SK-N-SH (cell line): ENCODE results near the gene POU5F2. TPM values are rescaled to one million over a fixed set of nuclear protein-coding genes. Genes with fewer than 3 reads are reported as not detected.

Experiments used
- CTCF ChIA-PET: fragments of 300-600, 350-600 bp; formaldehyde crosslinking; extraction: SDS; loops from one replicate; lab custom pipeline; 2021; lab: Yijun Ruan, JAX
- POLR2A ChIA-PET: fragments of 350-600 bp; sonication (Branson Sonifier 250); formaldehyde crosslinking; extraction: SDS; loops from one replicate; lab custom pipeline; 2020; ENCODE audit warnings: antibody characterized with exemption, inconsistent platforms; lab: Yijun Ruan, JAX
- DNase-seq: peaks from one replicate; pipeline ENCODE4 v3.0.0; 2012
- H2AFZ ChIP-seq: fragments of 200-600 bp; sonication (generic); 2 replicates; pipeline ENCODE4 v1.8.1; 2016; ENCODE audit warnings: antibody characterized with exemption, mild to moderate bottlenecking, low read depth
- H3F3A ChIP-seq: fragments of 200-600 bp; sonication (generic); replicated peaks from 2 replicates; pipeline ENCODE3; 2016; ENCODE audit warnings: antibody characterized with exemption, mild to moderate bottlenecking; ENCODE audit not compliant: insufficient read depth
- H3K27ac ChIP-seq, 2 experiments: fragments of 200-500 bp in 1 of 2; fragments of 200-600 bp in 1 of 2; sonication (Bioruptor generic) in 1 of 2; sonication (generic), shearing (Covaris generic) in 1 of 2; 2 replicates each; pipeline versions ENCODE4 v1.5.1 to v1.6.1; 2014 to 2016; ENCODE audit warnings: low read depth in 2 of 2, inconsistent platforms in 1 of 2, low read length in 1 of 2, mild to moderate bottlenecking in 1 of 2, mixed read lengths in 1 of 2
- H3K27me3 ChIP-seq: fragments of 200-600 bp; sonication (generic), shearing (Covaris generic); 2 replicates; pipeline ENCODE4 v1.6.1; 2016; ENCODE audit warnings: mixed run types; ENCODE audit not compliant: insufficient read depth
- H3K36me3 ChIP-seq, 2 experiments: fragments of 200-500 bp in 1 of 2; fragments of 200-600 bp in 1 of 2; sonication (Bioruptor generic) in 1 of 2; sonication (generic) in 1 of 2; replicated peaks in 1 of 2; 2 replicates each; pipeline versions ENCODE3 to v1.5.1; 2014 to 2016; ENCODE audit warnings: low read length in 1 of 2, mild to moderate bottlenecking in 1 of 2; ENCODE audit not compliant: insufficient read depth in 2 of 2, control insufficient read depth in 1 of 2
- H3K4me1 ChIP-seq, 2 experiments: fragments of 200-500 bp in 1 of 2; fragments of 200-600 bp in 1 of 2; sonication (Bioruptor generic) in 1 of 2; sonication (generic), shearing (Covaris generic) in 1 of 2; 2 replicates each; pipeline versions ENCODE4 v1.5.1 to v1.6.1; 2014 to 2016; ENCODE audit warnings: low read depth in 1 of 2, low read length in 1 of 2, mixed run types in 1 of 2; ENCODE audit not compliant: insufficient read depth in 2 of 2, control insufficient read depth in 1 of 2
- H3K4me2 ChIP-seq: fragments of 200-600 bp; sonication (generic), shearing (Covaris generic); 2 replicates; pipeline ENCODE4 v1.6.1; 2017; ENCODE audit warnings: mixed run types
- H3K4me3 ChIP-seq, 2 experiments: fragments of 200-500 bp in 1 of 2; fragments of 200-600 bp in 1 of 2; sonication (Bioruptor generic) in 1 of 2; sonication (generic), shearing (Covaris generic) in 1 of 2; 2 replicates each; pipeline versions ENCODE4 v1.5.1 to v1.8.1; 2014 to 2016; ENCODE audit warnings: low read depth in 2 of 2, inconsistent platforms in 1 of 2, low read length in 1 of 2, mild to moderate bottlenecking in 1 of 2, mixed read lengths in 1 of 2, moderate library complexity in 1 of 2
- H3K79me2 ChIP-seq: fragments of 200-600 bp; sonication (generic); 2 replicates; pipeline ENCODE4 v1.8.1; 2017; ENCODE audit warnings: mild to moderate bottlenecking; ENCODE audit not compliant: insufficient read depth
- H3K9ac ChIP-seq: fragments of 200-600 bp; sonication (generic); 2 replicates; pipeline ENCODE4 v1.6.1; 2017; ENCODE audit warnings: mixed run types
- H3K9me2 ChIP-seq: fragments of 200-600 bp; sonication (generic); 2 replicates; pipeline ENCODE4 v1.6.1; 2017; ENCODE audit warnings: mixed run types
- H3K9me3 ChIP-seq: fragments of 200-600 bp; sonication (generic); 2 replicates; pipeline ENCODE4 v1.6.1; 2017; ENCODE audit warnings: mixed run types, mild to moderate bottlenecking, moderate library complexity
- H4K20me1 ChIP-seq: fragments of 200-600 bp; sonication (generic); 2 replicates; pipeline ENCODE4 v1.6.1; 2017; ENCODE audit warnings: mild to moderate bottlenecking, mixed run types; ENCODE audit not compliant: insufficient read depth
- CHD2 ChIP-seq: fragments of 150-350 bp; IDR thresholded peaks from 2 replicates; pipeline ENCODE4 v1.6.1; 2018; ENCODE audit warnings: low read length; ENCODE audit not compliant: partially characterized antibody
- CTCF ChIP-seq: fragments of 200-600 bp; sonication (generic); IDR thresholded peaks from 2 replicates; pipeline ENCODE4 v1.6.1; 2017; ENCODE audit warnings: antibody characterized with exemption, mild to moderate bottlenecking, moderate library complexity
- ELF1 ChIP-seq: IDR thresholded peaks from 2 replicates; pipeline ENCODE4 v1.4.0; 2012
- EP300 ChIP-seq, 2 experiments: IDR thresholded peaks; 2 replicates each; pipeline versions ENCODE4 v1.4.0 to v1.6.1; 2012; ENCODE audit warnings: borderline replicate concordance in 1 of 2, low read depth in 1 of 2, low read length in 1 of 2
- FOSL2 ChIP-seq: IDR thresholded peaks from 2 replicates; pipeline ENCODE4 v1.4.0; 2012; ENCODE audit warnings: low read depth, mild to moderate bottlenecking, moderate library complexity, borderline replicate concordance
- FOXJ3 ChIP-seq: sonication (generic); formaldehyde crosslinking; IDR thresholded peaks from 2 replicates; pipeline ENCODE4 v1.5.1; 2020; ENCODE audit warnings: mild to moderate bottlenecking, missing genetic modification reagents
- FOXM1 ChIP-seq: IDR thresholded peaks from 2 replicates; pipeline ENCODE4 v1.4.0; 2012; ENCODE audit warnings: low read depth, mild to moderate bottlenecking
- GATA2 ChIP-seq: sonication (generic); formaldehyde crosslinking; IDR thresholded peaks from 2 replicates; pipeline ENCODE4 v1.5.0; 2020; ENCODE audit warnings: mild to moderate bottlenecking, missing genetic modification reagents
- IRF3 ChIP-seq: fragments of 150-350 bp; IDR thresholded peaks from 2 replicates; pipeline ENCODE4 v1.6.1; 2016; ENCODE audit warnings: mild to moderate bottlenecking, low read depth, low read length
- MAX ChIP-seq: IDR thresholded peaks from 2 replicates; pipeline ENCODE4 v1.4.0; 2012; ENCODE audit warnings: low read depth
- MEF2A ChIP-seq: IDR thresholded peaks from 2 replicates; pipeline ENCODE4 v1.4.0; 2012; ENCODE audit warnings: low read depth, borderline replicate concordance
- NFIC ChIP-seq: IDR thresholded peaks from 2 replicates; pipeline ENCODE4 v1.4.0; 2012; ENCODE audit warnings: borderline replicate concordance
- RAD21 ChIP-seq: IDR thresholded peaks from 2 replicates; pipeline ENCODE4 v1.6.1; 2012; ENCODE audit warnings: mild to moderate bottlenecking, low read length
- RCOR1 ChIP-seq: fragments of 150-350 bp; IDR thresholded peaks from 2 replicates; pipeline ENCODE4 v1.6.1; 2017; ENCODE audit warnings: antibody characterized with exemption, low read length
- RXRA ChIP-seq: IDR thresholded peaks from 2 replicates; pipeline ENCODE4 v1.4.0; 2012; ENCODE audit warnings: low read depth, mild to moderate bottlenecking, borderline replicate concordance
- SMC3 ChIP-seq: IDR thresholded peaks from 2 replicates; pipeline ENCODE4 v1.6.1; 2012; ENCODE audit warnings: low read depth, low read length, improper control_type of control experiment
- TAF1 ChIP-seq: IDR thresholded peaks from 2 replicates; pipeline ENCODE4 v1.6.1; 2012; ENCODE audit warnings: low read depth, mild to moderate bottlenecking, low read length, moderate library complexity, borderline replicate concordance
- TEAD4 ChIP-seq: IDR thresholded peaks from 2 replicates; pipeline ENCODE4 v1.4.0; 2012; ENCODE audit warnings: mild to moderate bottlenecking, borderline replicate concordance; ENCODE audit not compliant: insufficient read depth
- USF1 ChIP-seq: IDR thresholded peaks from 2 replicates; pipeline ENCODE4 v1.4.0; 2012; ENCODE audit warnings: low read depth, borderline replicate concordance
- YY1 ChIP-seq: IDR thresholded peaks from 2 replicates; pipeline ENCODE4 v1.4.0; 2012; ENCODE audit warnings: low read depth, mild to moderate bottlenecking
- WGBS: methylation state at CpG from one replicate; pipeline ENCODE4 v1.1.6; 2017; ENCODE audit warnings: low lambda C conversion rate; 5-methylcytosine and 5-hydroxymethylcytosine counted together
- polyA plus RNA-seq, 3 experiments: library from polyadenylated mRNA; depleted of rRNA; stranded (reverse); fragments of >200 nt; gene quantifications; 2 replicates each; pipeline ENCODE4 v1.2.3, GENCODE V29; 2012
- TF ChIP-seq, protein P1 (sequence below): IDR thresholded peaks from 2 replicates; pipeline ENCODE4; 2012

POU5F2 gene
- polyA plus RNA-seq, 1 of the 3 experiments (the other 2 are of a cell fraction) = 0.02 TPM

DNA sequence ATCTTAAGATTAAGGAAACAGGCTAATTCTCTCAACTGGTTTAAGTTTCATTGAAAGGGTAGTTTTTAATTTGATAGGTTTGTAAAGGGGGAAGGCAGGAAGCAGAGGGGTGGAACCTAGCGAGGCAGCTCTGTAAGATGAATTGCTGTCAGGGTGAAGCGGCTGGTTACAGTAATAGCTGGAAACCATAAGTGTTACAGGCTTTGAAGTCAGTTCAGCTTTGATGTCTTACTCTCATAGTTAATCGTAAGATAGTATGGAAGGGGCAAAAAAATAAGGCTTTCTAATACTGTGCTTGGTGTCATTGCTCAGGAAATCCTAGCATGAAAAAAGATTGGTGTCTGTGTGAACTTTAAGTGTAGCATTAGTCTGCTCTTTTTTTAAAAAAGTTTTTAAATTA is 20.3 kb downstream of the POU5F2 start (continued):
- TF ChIP-seq CTCF (no peak), EP300 (IDR thresholded peaks at IDR 0.05; ENCODE audit: borderline replicate concordance in 1 of 2, low read depth in 1 of 2, low read length in 1 of 2) (no peak), YY1 (no peak)

GRCh38 chr5:93717162-93717561 is 24.2 kb downstream of the POU5F2 start:
- Histone ChIP-seq H2AFZ (no peak overlapping the region), H3K9ac (no peak overlapping the region), H3K79me2 (no peaks in the 10 kb centered on the region), H3K4me1 (peaks cover 0 to 7% of the 10 kb centered on the region in 2 experiments; a peak in 2 of 4 replicates), H3K4me2 (no peak overlapping the region), H3K9me2 (no peaks in the 10 kb centered on the region), H4K20me1 (no peaks in the 10 kb centered on the region), H3K27me3 (no peaks in the 10 kb centered on the region), H3K9me3 (no peaks in the 10 kb centered on the region), H3K27ac (no peak overlapping the region), H3K36me3 (no peaks in the 10 kb centered on the region), H3F3A (no peaks in the 10 kb centered on the region), H3K4me3 (no peak overlapping the region)
- no peak for DNase-seq
- CTCF ChIA-PET = no interaction called here
- POLR2A ChIA-PET = no interaction called here
- WGBS = 89% methylated on average over 4 of the region's 4 CpGs
- TF ChIP-seq NFIC = peak; percentile 48; the same call in 1 of the 2 replicates
- no peak for TF ChIP-seq RXRA

DNA sequence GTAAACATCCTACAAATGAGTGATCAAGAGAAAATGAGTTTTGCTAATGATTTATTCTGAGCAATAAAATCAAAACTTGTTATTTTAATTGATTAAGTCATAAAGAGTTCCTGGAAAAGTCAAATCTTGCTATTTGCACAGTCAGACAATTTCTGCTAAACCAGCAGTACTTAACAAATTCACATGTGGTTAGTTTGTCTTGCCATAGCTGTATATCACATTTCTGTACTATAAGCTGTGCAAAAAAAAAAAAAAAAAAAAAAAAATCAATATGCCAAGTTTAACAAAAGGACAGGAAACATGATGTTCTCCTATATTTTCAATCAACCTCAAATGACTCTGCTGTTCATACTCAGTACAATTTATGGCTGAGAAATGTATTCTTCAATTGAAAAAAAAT is 24.9 kb downstream of the POU5F2 start:
- TF ChIP-seq USF1 (no peak), ELF1 (no peak), EP300 (IDR thresholded peaks at IDR 0.05; ENCODE audit: borderline replicate concordance in 1 of 2, low read depth in 1 of 2, low read length in 1 of 2) (no peak), MEF2A (no peak), SMC3 (no peak), FOXM1 (no peak), RXRA (no peak), GATA2 (CRISPR knock-in tag) (no peak), RAD21 (no peak), TEAD4 (no peak), TAF1 (no peak), MAX (no peak), RCOR1 (no peak), NFIC (no peak), IRF3 (no peak), FOSL2 (no peak), CHD2 (no peak), YY1 (no peak), FOXJ3 (no peak)
- TF ChIP-seq, protein P1, sequence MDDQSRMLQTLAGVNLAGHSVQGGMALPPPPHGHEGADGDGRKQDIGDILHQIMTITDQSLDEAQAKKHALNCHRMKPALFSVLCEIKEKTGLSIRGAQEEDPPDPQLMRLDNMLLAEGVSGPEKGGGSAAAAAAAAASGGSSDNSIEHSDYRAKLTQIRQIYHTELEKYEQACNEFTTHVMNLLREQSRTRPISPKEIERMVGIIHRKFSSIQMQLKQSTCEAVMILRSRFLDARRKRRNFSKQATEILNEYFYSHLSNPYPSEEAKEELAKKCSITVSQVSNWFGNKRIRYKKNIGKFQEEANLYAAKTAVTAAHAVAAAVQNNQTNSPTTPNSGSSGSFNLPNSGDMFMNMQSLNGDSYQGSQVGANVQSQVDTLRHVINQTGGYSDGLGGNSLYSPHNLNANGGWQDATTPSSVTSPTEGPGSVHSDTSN = no peak
- Histone ChIP-seq H3F3A (no peaks in the 10 kb centered on the region), H2AFZ (no peak overlapping the region), H3K9me3 (no peaks in the 10 kb centered on the region), H3K36me3 (no peaks in the 10 kb centered on the region), H3K4me3 (no peak overlapping the region), H3K79me2 (no peaks in the 10 kb centered on the region), H3K4me1 (peaks cover 0 to 7% of the 10 kb centered on the region in 2 experiments; a peak in 2 of 4 replicates), H4K20me1 (no peaks in the 10 kb centered on the region), H3K27me3 (no peaks in the 10 kb centered on the region), H3K4me2 (no peak overlapping the region), H3K9ac (no peak overlapping the region), H3K27ac (no peak overlapping the region; a peak in 1 of 4 replicates), H3K9me2 (no peaks in the 10 kb centered on the region)
- ChIA-PET POLR2A (no interaction called here), CTCF (interaction anchor here (1.1 kb wide), 1 partner anchor 8 kb away, joined by 3 read pairs; no protein-coding TSS in a partner anchor)
- no peak for DNase-seq
